Measurements from ENCODE around the gene THOC5. TPM values are rescaled to one million over a fixed set of nuclear protein-coding genes. Genes with fewer than 3 reads are reported as not detected.
"Not testable (repeated sequence)": the region's sequence is repeated elsewhere in the genome, so short reads cannot be mapped to it uniquely, and the experiment has no call there.

The THOC5 gene
- total RNA-seq, 1 donor from 2014 or later, result 30.1 TPM

- ATAC-seq, result no peak
Observed at GRCh38 chr22:29509298-29509697, 44.3 kb downstream of the THOC5 start.

- ATAC-seq, result no peak
Observed at GRCh38 chr22:29503811-29504372, 49.7 kb downstream of the THOC5 start.

- no peak for ATAC-seq
Observed at GRCh38 chr22:29499852-29500251, 53.7 kb downstream of the THOC5 start.

GRCh38 chr22:29493636-29494035 lies 59.9 kb downstream of the THOC5 start:
- no peak for ATAC-seq

- ATAC-seq, result no peak
Observed at GRCh38 chr22:29491012-29491411, 62.5 kb downstream of the THOC5 start.

GRCh38 chr22:29489127-29489780 lies 64.3 kb downstream of the THOC5 start:
- ATAC-seq, result not testable (repeated sequence)

- ATAC-seq, result no peak
Observed at GRCh38 chr22:29487426-29487986, 66.1 kb downstream of the THOC5 start.

GRCh38 chr22:29485448-29485847 lies 68.1 kb downstream of the THOC5 start:
- ATAC-seq, result no peak

GRCh38 chr22:29484642-29485041 lies 68.9 kb downstream of the THOC5 start:
- ATAC-seq, result no peak

- no peak for ATAC-seq
Observed at GRCh38 chr22:29483254-29483653, 70.3 kb downstream of the THOC5 start.

- ATAC-seq, result no peak
Observed at GRCh38 chr22:29482726-29483125, 70.8 kb downstream of the THOC5 start.

- ATAC-seq, result no peak
Observed at GRCh38 chr22:29482253-29482652, 71.3 kb downstream of the THOC5 start.

- ATAC-seq, result no peak
Observed at GRCh38 chr22:29481265-29482000, 72.1 kb downstream of the THOC5 start.

GRCh38 chr22:29480512-29481264 lies 72.9 kb downstream of the THOC5 start:
- no peak for ATAC-seq

GRCh38 chr22:29480262-29480511 lies 73.4 kb downstream of the THOC5 start:
- ATAC-seq, result no peak

- no peak for ATAC-seq
Observed at GRCh38 chr22:29479417-29480261, 73.9 kb downstream of the THOC5 start, which contains the start of gene NEFH. NEFH (plus strand) TSS chr22:29480218; CDS start chr22:29480263, 45 bp downstream.

GRCh38 chr22:29478326-29479276 lies 75.0 kb downstream of the THOC5 start:
- no peak for ATAC-seq

GRCh38 chr22:29477723-29478318 lies 75.7 kb downstream of the THOC5 start:
- ATAC-seq, result no peak

GRCh38 chr22:29476116-29476515 lies 77.4 kb downstream of the THOC5 start:
- ATAC-seq, result no peak

GRCh38 chr22:29475550-29475949 lies 78.0 kb downstream of the THOC5 start:
- no peak for ATAC-seq
